Testis (tissue), 3 donors: ENCODE results near the gene PTPRG. TPM values are rescaled to one million over a fixed set of nuclear protein-coding genes. Genes with fewer than 3 reads are reported as not detected.

Experiments used
- DNase-seq: peaks from one replicate; pipeline ENCODE4 v3.0.0-alpha.2; 2019
- H3K27ac ChIP-seq, 2 donors: fragments of 200-600 bp; sonication (generic); one replicate each; pipeline ENCODE4 v1.5.1; 2019
- H3K27me3 ChIP-seq: fragments of 200-600 bp; sonication (generic); one replicate; pipeline ENCODE4 v1.5.1; 2019
- H3K36me3 ChIP-seq: fragments of 200-600 bp; sonication (generic); one replicate; pipeline ENCODE4 v1.5.1; 2017; ENCODE audit warnings: low read depth; ENCODE audit errors: missing control alignments
- H3K4me1 ChIP-seq: fragments of 200-600 bp; sonication (generic); one replicate; pipeline ENCODE4 v1.5.1; 2019
- H3K4me3 ChIP-seq, 2 donors: fragments of 200-600 bp; sonication (generic); one replicate each; pipeline ENCODE4 v1.5.1; 2017 to 2019
- H3K9me3 ChIP-seq: fragments of 200-600 bp; sonication (generic); one replicate; pipeline ENCODE4 v1.5.1; 2017
- CTCF ChIP-seq, 3 experiments: fragments of 450-650 bp in 2 of 3; fragments of 200-600 bp in 1 of 3; sonication (generic) in 1 of 3; IDR thresholded peaks; one replicate each; pipeline ENCODE4 v1.5.1; 2016 to 2019; ENCODE audit warnings: antibody characterized with exemption in 3 of 3, mild to moderate bottlenecking in 2 of 3, moderate library complexity in 1 of 3
- POLR2A ChIP-seq: fragments of 450-650 bp; IDR thresholded peaks from one replicate; pipeline ENCODE4 v1.6.1; 2017; ENCODE audit warnings: antibody characterized with exemption, mild to moderate bottlenecking, moderate library complexity
- WGBS, 2 donors: methylation state at CpG; one replicate each; pipeline ENCODE4 v1.1.5; 2018; 5-methylcytosine and 5-hydroxymethylcytosine counted together
- intact Hi-C: fragments of 100-400 bp; cut with DNase I; formaldehyde crosslinking; loops from one replicate; pipeline ENCODE4 v1.15.1; 2023; ENCODE audit warnings: low total_unique reads
- polyA plus RNA-seq: library from polyadenylated mRNA; stranded (reverse); fragments of 350-450 nt; fragmentation: Illumina TruSeq; extraction: RNeasy Lipid Tissue Mini Kit (QIAGEN cat#74804); gene quantifications from one replicate; pipeline ENCODE4 v1.2.3, GENCODE V29; 2014; ENCODE audit warnings: low read depth, low replicate concordance; ENCODE audit not compliant: insufficient read depth
- total RNA-seq, 2 donors: library from RNA; depleted of rRNA; stranded (reverse); fragments of >200 nt; gene quantifications; one replicate each; pipeline ENCODE4 v1.2.3, GENCODE V29; 2016

PTPRG gene
- total and polyA plus RNA-seq, 3 donors from 2014 or later: 26.3 to 107 (median 75.4) TPM

DNA sequence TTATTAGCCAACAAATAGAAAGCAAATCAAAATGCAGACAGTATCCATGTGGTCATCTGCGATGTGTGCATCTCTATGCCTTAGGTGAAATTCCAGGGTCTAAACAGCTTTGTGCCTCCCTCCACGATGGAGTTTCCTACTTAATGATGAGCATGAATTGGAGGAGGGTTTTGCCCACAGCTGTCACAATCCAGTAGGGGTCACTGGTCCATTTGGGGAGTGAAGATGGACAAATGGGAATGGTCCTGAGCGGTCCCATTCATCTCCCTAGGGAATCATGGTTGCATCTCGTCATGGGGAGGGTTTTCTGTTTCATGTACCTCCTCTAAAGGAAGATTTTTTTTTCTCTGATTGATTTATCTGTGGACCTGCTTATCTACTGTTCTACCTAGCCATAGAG lies 358.0 kb downstream of the PTPRG start:
- H3K9me3 ChIP-seq: no peaks in the 10 kb centered on the region
- no peaks in the 10 kb centered on the region for H3K27me3 ChIP-seq
- no peak overlapping the region for H3K4me3 ChIP-seq
- intact Hi-C loops: no loop called here
- H3K36me3 ChIP-seq: no peaks in the 10 kb centered on the region
- TF ChIP-seq POLR2A: no peak
- TF ChIP-seq CTCF (IDR thresholded peaks at IDR 0.05): no peak
- no peak for DNase-seq
- 76 to 86% methylated on average over 4 of the region's 4 CpGs for WGBS, 2 donors
- no peaks in the 10 kb centered on the region for H3K4me1 ChIP-seq
- no peak overlapping the region for H3K27ac ChIP-seq

DNA sequence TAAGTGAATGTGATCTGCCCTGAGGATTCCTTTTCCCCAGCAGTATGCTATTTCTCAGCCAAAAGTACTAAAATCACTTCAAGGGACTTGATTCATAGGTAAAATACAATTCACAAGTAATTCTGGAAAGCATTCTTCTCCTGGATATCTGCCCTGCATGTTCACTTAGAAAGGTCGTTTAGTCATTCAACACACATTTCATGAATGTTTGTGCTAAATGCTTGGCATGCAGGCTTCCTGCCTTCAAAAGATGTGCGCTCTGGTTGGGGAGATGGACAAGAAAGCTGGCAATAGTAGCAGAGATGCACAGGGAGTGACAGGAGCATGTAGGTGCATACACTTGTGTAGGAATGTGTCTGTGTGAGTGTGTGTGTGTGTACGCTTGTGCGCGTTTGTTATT lies 360.7 kb downstream of the PTPRG start:
- Histone ChIP-seq H3K27ac (no peak overlapping the region), H3K9me3 (no peaks in the 10 kb centered on the region), H3K4me3 (no peak overlapping the region), H3K4me1 (no peaks in the 10 kb centered on the region), H3K27me3 (no peaks in the 10 kb centered on the region), H3K36me3 (no peaks in the 10 kb centered on the region)
- intact Hi-C loops: no loop called here
- 79 to 80% methylated on average over 5 of the region's 5 CpGs for WGBS, 2 donors
- DNase-seq: no peak
- TF ChIP-seq POLR2A (no peak), CTCF (IDR thresholded peaks at IDR 0.05) (no peak)

GRCh38 chr3:61924090-61924735 lies 362.8 kb downstream of the PTPRG start:
- no peak overlapping the region for H3K4me3 ChIP-seq
- TF ChIP-seq POLR2A (no peak), CTCF (IDR thresholded peaks at IDR 0.05) (no peak)
- H3K27me3 ChIP-seq: no peaks in the 10 kb centered on the region
- intact Hi-C loops: no loop called here
- WGBS, 2 donors: 36 to 65% methylated on average over 4 of the region's 4 CpGs
- H3K27ac ChIP-seq: no peak overlapping the region
- peaks cover 9% of the 10 kb centered on the region for H3K4me1 ChIP-seq
- DNase-seq: no peak
- H3K9me3 ChIP-seq: no peaks in the 10 kb centered on the region
- H3K36me3 ChIP-seq: no peaks in the 10 kb centered on the region

- no peak overlapping the region for H3K4me3 ChIP-seq
- TF ChIP-seq POLR2A: no peak
- TF ChIP-seq CTCF (IDR thresholded peaks at IDR 0.05): no peak
- H3K9me3 ChIP-seq: no peaks in the 10 kb centered on the region
- WGBS, 2 donors: 98 to 100% methylated on average over 2 of the region's 2 CpGs
- no peaks in the 10 kb centered on the region for H3K27me3 ChIP-seq
- no peaks in the 10 kb centered on the region for H3K36me3 ChIP-seq
- DNase-seq: no peak
- no peak overlapping the region for H3K27ac ChIP-seq
- intact Hi-C loops: no loop called here
- peaks cover 9% of the 10 kb centered on the region for H3K4me1 ChIP-seq
Measured at GRCh38 chr3:61924991-61925390, 363.6 kb downstream of the PTPRG start.

- no peaks in the 10 kb centered on the region for H3K27me3 ChIP-seq
- H3K27ac ChIP-seq: no peak overlapping the region
- DNase-seq: no peak
- no peak overlapping the region for H3K4me3 ChIP-seq
- peaks cover 9% of the 10 kb centered on the region for H3K4me1 ChIP-seq
- intact Hi-C loops: no loop called here
- TF ChIP-seq CTCF (IDR thresholded peaks at IDR 0.05) (no peak), POLR2A (no peak)
- no peaks in the 10 kb centered on the region for H3K9me3 ChIP-seq
- H3K36me3 ChIP-seq: no peaks in the 10 kb centered on the region
- 93 to 94% methylated on average over 5 of the region's 5 CpGs for WGBS, 2 donors
Measured at GRCh38 chr3:61925721-61926120, 364.4 kb downstream of the PTPRG start.
